ENCODE results near the gene RASSF4. TPM values are rescaled to one million over a fixed set of nuclear protein-coding genes. Genes with fewer than 3 reads are reported as not detected.
A peak's percentile ranks its signal among the peaks of the same experiment; 100 is the strongest.

Gene RASSF4
- total RNA-seq, 1 donor from 2014 or later: 122 TPM

- peak; percentile 47 for DNase-seq (ENCODE audit: low spot score)
Measured at GRCh38 chr10:44947371-44948152, 12.0 kb upstream of the RASSF4 start.

- peak; percentile 6 for DNase-seq (ENCODE audit: low spot score)
Measured at GRCh38 chr10:44948642-44949041, 11.0 kb upstream of the RASSF4 start.

GRCh38 chr10:44949127-44949802 lies 10.3 kb upstream of the RASSF4 start:
- DNase-seq (ENCODE audit: low spot score): peak; percentile 22

- peak; percentile 64 for DNase-seq (ENCODE audit: low spot score)
Measured at GRCh38 chr10:44949915-44950314, 9.7 kb upstream of the RASSF4 start.

GRCh38 chr10:44950326-44951225 lies 9.0 kb upstream of the RASSF4 start:
- peak; percentile 35 for DNase-seq (ENCODE audit: low spot score)

GRCh38 chr10:44951576-44952226 lies 7.9 kb upstream of the RASSF4 start:
- DNase-seq (ENCODE audit: low spot score): peak; percentile 20

- DNase-seq (ENCODE audit: low spot score): peak; percentile 11
Measured at GRCh38 chr10:44952779-44953231, 6.8 kb upstream of the RASSF4 start.

- no peak for DNase-seq (ENCODE audit: low spot score)
Measured at GRCh38 chr10:44954042-44954441, 5.6 kb upstream of the RASSF4 start.

- DNase-seq (ENCODE audit: low spot score): no peak
Measured at GRCh38 chr10:44954962-44955361, 4.6 kb upstream of the RASSF4 start.

- DNase-seq (ENCODE audit: low spot score): peak; percentile 89
Measured at GRCh38 chr10:44955413-44956070, 4.1 kb upstream of the RASSF4 start.

- DNase-seq (ENCODE audit: low spot score): peak; percentile 37
Measured at GRCh38 chr10:44956226-44956625, 3.4 kb upstream of the RASSF4 start.

- peak; percentile 16 for DNase-seq (ENCODE audit: low spot score)
Measured at GRCh38 chr10:44956717-44957706, 2.6 kb upstream of the RASSF4 start.

GRCh38 chr10:44958196-44958897 lies 1.3 kb upstream of the RASSF4 start:
- DNase-seq (ENCODE audit: low spot score): peak; percentile 55

GRCh38 chr10:44958898-44959246 lies 730 bp upstream of the RASSF4 start:
- DNase-seq (ENCODE audit: low spot score): no peak

- DNase-seq (ENCODE audit: low spot score): no peak
Measured at GRCh38 chr10:44960088-44960460, 472 bp downstream of the RASSF4 start.

- peak; percentile 20 for DNase-seq (ENCODE audit: low spot score)
Measured at GRCh38 chr10:44960482-44961229, 1.1 kb downstream of the RASSF4 start.

GRCh38 chr10:44961230-44961571 lies 1.6 kb downstream of the RASSF4 start:
- DNase-seq (ENCODE audit: low spot score): peak; percentile 79
